ENCODE measurements around the gene CHRNA7.

DNA sequence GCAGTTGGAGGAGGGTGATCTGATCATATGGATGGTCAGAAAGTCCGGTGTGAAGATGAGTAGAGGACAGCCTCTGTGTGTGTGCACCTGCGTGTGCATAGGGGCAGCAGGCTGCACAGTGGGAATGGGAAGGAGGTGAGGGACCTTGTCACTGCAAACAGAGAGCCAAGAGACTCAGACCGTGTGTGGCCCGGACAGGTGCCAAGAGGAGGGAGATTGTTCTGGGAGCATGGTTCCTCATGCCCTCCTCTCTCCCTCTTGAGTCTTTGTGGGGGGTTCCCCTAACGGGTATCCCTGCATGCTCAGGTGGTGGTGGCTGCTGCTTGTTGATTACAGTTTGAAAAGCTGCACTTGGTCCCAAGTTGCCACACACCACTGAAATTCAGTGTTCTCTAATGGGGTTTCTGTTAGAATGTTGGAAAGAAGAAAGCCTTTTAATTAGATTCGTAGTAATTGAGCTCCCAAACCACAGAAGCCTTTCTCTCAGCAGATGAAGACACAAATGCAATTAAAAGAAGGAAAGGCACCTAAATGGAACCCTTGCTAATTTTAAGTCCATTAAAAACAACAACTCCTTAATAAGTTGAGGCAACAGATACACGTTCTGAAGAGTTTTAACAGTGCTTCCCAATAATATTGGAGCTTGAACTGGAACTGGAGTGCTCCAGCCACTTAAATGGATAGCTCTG, 68.9 kb downstream of the CHRNA7 start:
- TF ChIP-seq POLR2AphosphoS5 (IDR thresholded peaks at IDR 0.05), result no peak
- no peak for TF ChIP-seq POLR2A (IDR thresholded peaks at IDR 0.05)
